Trophoblast cell (in vitro differentiated cells and primary cell): Measurements from ENCODE around the gene CLEC4G.

Experiments
- DNase-seq, 2 donors: peaks; one replicate each; pipeline ENCODE4 v3.0.0-alpha.2; 2016
- H2AFZ ChIP-seq: 2 replicates; pipeline ENCODE4 v1.6.1; 2013; ENCODE audit warnings: low read length, moderate library complexity, mild to moderate bottlenecking; ENCODE audit not compliant: insufficient read depth, poor library complexity
- H2AK5ac ChIP-seq: 2 replicates; pipeline ENCODE4 v1.6.1; 2013; ENCODE audit warnings: mild to moderate bottlenecking, low read length
- H2BK120ac ChIP-seq: 2 replicates; pipeline ENCODE4 v1.6.1; 2013; ENCODE audit warnings: low read length, mild to moderate bottlenecking, moderate library complexity; ENCODE audit not compliant: insufficient read depth, poor library complexity
- H2BK12ac ChIP-seq: 2 replicates; pipeline ENCODE4 v1.6.1; 2013; ENCODE audit warnings: mild to moderate bottlenecking, low read length, moderate library complexity
- H2BK5ac ChIP-seq: 2 replicates; pipeline ENCODE4 v1.6.1; 2013; ENCODE audit warnings: low read length, low read depth, moderate library complexity, mild to moderate bottlenecking; ENCODE audit not compliant: poor library complexity
- H3K14ac ChIP-seq: 2 replicates; pipeline ENCODE4 v1.6.1; 2013; ENCODE audit warnings: mild to moderate bottlenecking, low read length
- H3K18ac ChIP-seq: 2 replicates; pipeline ENCODE4 v1.6.1; 2013; ENCODE audit warnings: mild to moderate bottlenecking, low read length
- H3K23ac ChIP-seq: 2 replicates; pipeline ENCODE4 v1.6.1; 2013; ENCODE audit warnings: low read length
- H3K27ac ChIP-seq: 2 replicates; pipeline ENCODE4 v1.5.1; 2013; ENCODE audit warnings: low read depth, mild to moderate bottlenecking, inconsistent platforms, low read length, moderate library complexity
- H3K27me3 ChIP-seq: 2 replicates; pipeline ENCODE4 v1.6.1; 2013; ENCODE audit warnings: inconsistent platforms, mild to moderate bottlenecking, low read length, moderate library complexity; ENCODE audit not compliant: insufficient read depth
- H3K36me3 ChIP-seq, 2 experiments: 1 replicate in 1 of 2; 2 replicates in 1 of 2; pipeline ENCODE4 v1.6.1; 2013; ENCODE audit warnings: low read length in 2 of 2, mild to moderate bottlenecking in 2 of 2, moderate library complexity in 1 of 2; ENCODE audit not compliant: insufficient read depth in 2 of 2, control insufficient read depth in 1 of 2
- H3K4ac ChIP-seq: 2 replicates; pipeline ENCODE4 v1.6.1; 2013; ENCODE audit warnings: low read depth, mild to moderate bottlenecking, low read length, moderate library complexity
- H3K4me1 ChIP-seq, 2 experiments: 1 replicate in 1 of 2; 2 replicates in 1 of 2; pipeline ENCODE4 v1.6.1; 2013; ENCODE audit warnings: low read length in 2 of 2, mild to moderate bottlenecking in 2 of 2, moderate library complexity in 1 of 2; ENCODE audit not compliant: insufficient read depth in 2 of 2, control insufficient read depth in 1 of 2
- H3K4me2 ChIP-seq: 2 replicates; pipeline ENCODE4 v1.6.1; 2013; ENCODE audit warnings: inconsistent platforms, mild to moderate bottlenecking, low read length, moderate library complexity
- H3K4me3 ChIP-seq: 2 replicates; pipeline ENCODE4 v1.5.1; 2013; ENCODE audit warnings: mild to moderate bottlenecking, low read depth, low read length, inconsistent platforms
- H3K79me1 ChIP-seq: one replicate; pipeline ENCODE4 v1.6.1; 2013; ENCODE audit warnings: low read length
- H3K79me2 ChIP-seq: 2 replicates; pipeline ENCODE4 v1.6.1; 2013; ENCODE audit warnings: low read length, mild to moderate bottlenecking; ENCODE audit not compliant: control insufficient read depth, insufficient read depth, poor library complexity
- H3K9ac ChIP-seq: 2 replicates; pipeline ENCODE4 v1.6.1; 2013; ENCODE audit warnings: mild to moderate bottlenecking, low read length
- H3K9me3 ChIP-seq: 2 replicates; pipeline ENCODE4 v1.6.1; 2013; ENCODE audit warnings: low read depth, mild to moderate bottlenecking, control low read depth, inconsistent platforms, low read length; ENCODE audit not compliant: insufficient read depth
- H4K12ac ChIP-seq: 2 replicates; pipeline ENCODE4 v1.6.1; 2013; ENCODE audit warnings: low read depth, mild to moderate bottlenecking, low read length, moderate library complexity
- H4K8ac ChIP-seq: 2 replicates; pipeline ENCODE4 v1.6.1; 2013; ENCODE audit warnings: low read depth, mild to moderate bottlenecking, low read length, moderate library complexity
- H4K91ac ChIP-seq: one replicate; pipeline ENCODE4 v1.6.1; 2013; ENCODE audit warnings: low read depth, mild to moderate bottlenecking, low read length, moderate library complexity
- WGBS: extraction: QIAGEN DNeasy Blood & Tissue Kit; methylation state at CpG from one replicate; pipeline ENCODE4 v1.1.7; 2013; ENCODE audit warnings: missing lambda C conversion rate; ENCODE audit not compliant: insufficient read length, insufficient coverage; ENCODE audit errors: extremely low coverage; 5-methylcytosine and 5-hydroxymethylcytosine counted together

Gene CLEC4G

GRCh38 chr19:7740682-7741054, 8.8 kb upstream of the CLEC4G start:
- Histone ChIP-seq H2AFZ (no peak overlapping the region), H3K36me3 (no peaks in the 10 kb centered on the region), H3K9ac (no peak overlapping the region), H3K4ac (no peak overlapping the region), H4K12ac (no peak overlapping the region), H3K23ac (no peak overlapping the region), H3K79me2 (no peaks in the 10 kb centered on the region), H3K4me3 (no peak overlapping the region), H3K9me3 (no peaks in the 10 kb centered on the region), H4K8ac (no peak overlapping the region), H3K18ac (no peak overlapping the region), H2BK12ac (no peak overlapping the region), H4K91ac (no peak overlapping the region), H3K4me1 (no peaks in the 10 kb centered on the region), H3K27ac (no peak overlapping the region), H3K79me1 (no peaks in the 10 kb centered on the region), H2AK5ac (no peak overlapping the region), H3K14ac (no peak overlapping the region), H2BK120ac (no peak overlapping the region), H3K4me2 (no peak overlapping the region), H3K27me3 (no peaks in the 10 kb centered on the region), H2BK5ac (no peak overlapping the region)
- no CpG with 5 or more reads among the region's 6 CpGs for WGBS
- DNase-seq, result no peak

- Histone ChIP-seq H3K4me2 (no peak overlapping the region), H3K4me1 (no peaks in the 10 kb centered on the region), H2BK12ac (no peak overlapping the region), H4K91ac (no peak overlapping the region), H3K23ac (no peak overlapping the region), H2BK5ac (no peak overlapping the region), H4K8ac (no peak overlapping the region), H3K4ac (no peak overlapping the region), H3K27me3 (no peaks in the 10 kb centered on the region), H2AK5ac (no peak overlapping the region), H3K36me3 (no peaks in the 10 kb centered on the region), H4K12ac (no peak overlapping the region), H3K14ac (no peak overlapping the region), H3K9ac (no peak overlapping the region), H2BK120ac (no peak overlapping the region), H3K79me2 (no peaks in the 10 kb centered on the region), H3K27ac (no peak overlapping the region), H3K4me3 (no peak overlapping the region), H3K9me3 (no peaks in the 10 kb centered on the region), H3K79me1 (no peaks in the 10 kb centered on the region), H3K18ac (no peak overlapping the region), H2AFZ (no peak overlapping the region)
- WGBS, result no CpG with 5 or more reads among the region's 19 CpGs
- no peak for DNase-seq
Observed at GRCh38 chr19:7739801-7740681, 8.1 kb upstream of the CLEC4G start.

GRCh38 chr19:7739211-7739755, 7.4 kb upstream of the CLEC4G start:
- H2AFZ ChIP-seq, result no peak overlapping the region
- no peak overlapping the region for H2BK12ac ChIP-seq
- no peak overlapping the region for H3K23ac ChIP-seq
- H3K27me3 ChIP-seq, result no peaks in the 10 kb centered on the region
- H3K18ac ChIP-seq, result no peak overlapping the region
- H3K27ac ChIP-seq, result no peak overlapping the region
- no peak overlapping the region for H2BK5ac ChIP-seq
- no peaks in the 10 kb centered on the region for H3K36me3 ChIP-seq
- no peak overlapping the region for H3K4ac ChIP-seq
- no peak overlapping the region for H2AK5ac ChIP-seq
- no peaks in the 10 kb centered on the region for H3K4me1 ChIP-seq
- no peaks in the 10 kb centered on the region for H3K79me2 ChIP-seq
- no peak overlapping the region for H3K14ac ChIP-seq
- no CpG with 5 or more reads among the region's 2 CpGs for WGBS
- no peak for DNase-seq
- H3K4me2 ChIP-seq, result no peak overlapping the region
- no peak overlapping the region for H3K9ac ChIP-seq
- no peak overlapping the region for H3K4me3 ChIP-seq
- H4K8ac ChIP-seq, result no peak overlapping the region
- H3K9me3 ChIP-seq, result no peaks in the 10 kb centered on the region
- no peak overlapping the region for H4K91ac ChIP-seq
- H3K79me1 ChIP-seq, result no peaks in the 10 kb centered on the region
- H4K12ac ChIP-seq, result no peak overlapping the region
- H2BK120ac ChIP-seq, result no peak overlapping the region

DNA sequence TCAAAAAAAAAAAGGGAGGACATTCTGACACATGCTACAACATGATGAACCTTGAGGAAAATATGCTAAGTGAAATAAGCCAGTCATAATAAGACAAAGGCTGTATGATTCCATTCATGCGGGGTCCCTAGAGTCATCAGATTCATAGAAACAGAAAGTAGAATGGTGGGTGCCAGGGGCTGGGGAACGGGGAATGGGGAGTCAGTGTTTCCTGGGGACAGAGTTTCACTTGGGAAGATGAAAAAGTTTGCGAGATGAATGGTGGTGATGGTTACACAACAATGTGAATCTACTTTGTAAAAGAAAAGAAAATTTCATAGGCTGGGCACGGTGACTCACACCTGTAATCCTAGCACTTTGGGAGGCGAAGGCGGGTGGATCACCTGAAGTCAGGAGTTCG, 6.1 kb upstream of the CLEC4G start:
- H2AFZ ChIP-seq, result no peak overlapping the region
- no peaks in the 10 kb centered on the region for H3K36me3 ChIP-seq
- no peak overlapping the region for H3K4me2 ChIP-seq
- no peak overlapping the region for H2AK5ac ChIP-seq
- no peaks in the 10 kb centered on the region for H3K79me1 ChIP-seq
- no peaks in the 10 kb centered on the region for H3K79me2 ChIP-seq
- H3K18ac ChIP-seq, result no peak overlapping the region
- no peak overlapping the region for H4K8ac ChIP-seq
- H3K14ac ChIP-seq, result no peak overlapping the region
- no peak overlapping the region for H2BK120ac ChIP-seq
- H3K9ac ChIP-seq, result no peak overlapping the region
- no peak overlapping the region for H3K4me3 ChIP-seq
- H3K4me1 ChIP-seq, result no peaks in the 10 kb centered on the region
- H4K91ac ChIP-seq, result no peak overlapping the region
- no CpG with 5 or more reads among the region's 7 CpGs for WGBS
- H3K4ac ChIP-seq, result no peak overlapping the region
- H2BK5ac ChIP-seq, result no peak overlapping the region
- H2BK12ac ChIP-seq, result no peak overlapping the region
- no peaks in the 10 kb centered on the region for H3K9me3 ChIP-seq
- H3K23ac ChIP-seq, result no peak overlapping the region
- no peak overlapping the region for H4K12ac ChIP-seq
- H3K27me3 ChIP-seq, result no peaks in the 10 kb centered on the region
- no peak overlapping the region for H3K27ac ChIP-seq
- DNase-seq, result no peak
